ENCODE measurements around the gene GRM7.

DNA sequence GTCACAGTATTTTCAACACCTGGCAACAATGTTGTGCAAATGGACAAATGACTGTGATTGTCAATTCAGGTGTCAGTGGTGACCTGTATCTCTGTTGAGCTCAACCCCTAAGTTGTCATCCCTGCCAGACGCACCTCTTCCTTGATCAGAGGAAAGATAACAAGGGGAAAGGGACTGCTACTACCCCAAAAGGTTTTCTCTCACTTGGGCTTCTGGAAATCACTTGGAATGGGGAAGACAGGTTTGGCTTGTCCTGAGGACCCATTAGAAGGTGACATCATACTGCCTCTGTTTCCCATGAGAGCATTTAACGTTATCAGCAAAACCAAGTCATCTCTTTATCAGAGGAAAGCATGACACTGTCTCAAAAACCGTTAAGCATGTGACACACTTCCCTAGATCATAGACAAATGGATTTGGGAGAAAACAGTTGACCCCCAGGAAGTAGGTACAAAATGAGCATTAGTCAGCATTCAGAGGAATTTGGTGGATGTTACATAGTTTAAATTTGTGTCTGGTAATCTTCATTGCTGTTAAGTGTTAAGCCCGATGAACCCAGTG, 769.5 kb downstream of the GRM7 start:
- TF ChIP-seq, protein P1, sequence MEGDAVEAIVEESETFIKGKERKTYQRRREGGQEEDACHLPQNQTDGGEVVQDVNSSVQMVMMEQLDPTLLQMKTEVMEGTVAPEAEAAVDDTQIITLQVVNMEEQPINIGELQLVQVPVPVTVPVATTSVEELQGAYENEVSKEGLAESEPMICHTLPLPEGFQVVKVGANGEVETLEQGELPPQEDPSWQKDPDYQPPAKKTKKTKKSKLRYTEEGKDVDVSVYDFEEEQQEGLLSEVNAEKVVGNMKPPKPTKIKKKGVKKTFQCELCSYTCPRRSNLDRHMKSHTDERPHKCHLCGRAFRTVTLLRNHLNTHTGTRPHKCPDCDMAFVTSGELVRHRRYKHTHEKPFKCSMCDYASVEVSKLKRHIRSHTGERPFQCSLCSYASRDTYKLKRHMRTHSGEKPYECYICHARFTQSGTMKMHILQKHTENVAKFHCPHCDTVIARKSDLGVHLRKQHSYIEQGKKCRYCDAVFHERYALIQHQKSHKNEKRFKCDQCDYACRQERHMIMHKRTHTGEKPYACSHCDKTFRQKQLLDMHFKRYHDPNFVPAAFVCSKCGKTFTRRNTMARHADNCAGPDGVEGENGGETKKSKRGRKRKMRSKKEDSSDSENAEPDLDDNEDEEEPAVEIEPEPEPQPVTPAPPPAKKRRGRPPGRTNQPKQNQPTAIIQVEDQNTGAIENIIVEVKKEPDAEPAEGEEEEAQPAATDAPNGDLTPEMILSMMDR (IDR thresholded peaks at IDR 0.05; ENCODE audit: low read depth, low read length): no peak
- no peak for TF ChIP-seq EZH2phosphoT487 (IDR thresholded peaks at IDR 0.05; ENCODE audit: low read depth)
